Trophoblast cell (in vitro differentiated cells and primary cell): ENCODE data around the gene C10orf62.

Experiments
- DNase-seq, 2 donors: peaks; one replicate each; pipeline ENCODE4 v3.0.0-alpha.2; 2016
- H2AFZ ChIP-seq: 2 replicates; pipeline ENCODE4 v1.6.1; 2013; ENCODE audit warnings: low read length, moderate library complexity, mild to moderate bottlenecking; ENCODE audit not compliant: insufficient read depth, poor library complexity
- H2AK5ac ChIP-seq: 2 replicates; pipeline ENCODE4 v1.6.1; 2013; ENCODE audit warnings: mild to moderate bottlenecking, low read length
- H2BK120ac ChIP-seq: 2 replicates; pipeline ENCODE4 v1.6.1; 2013; ENCODE audit warnings: low read length, mild to moderate bottlenecking, moderate library complexity; ENCODE audit not compliant: insufficient read depth, poor library complexity
- H2BK12ac ChIP-seq: 2 replicates; pipeline ENCODE4 v1.6.1; 2013; ENCODE audit warnings: mild to moderate bottlenecking, low read length, moderate library complexity
- H2BK5ac ChIP-seq: 2 replicates; pipeline ENCODE4 v1.6.1; 2013; ENCODE audit warnings: low read length, low read depth, moderate library complexity, mild to moderate bottlenecking; ENCODE audit not compliant: poor library complexity
- H3K14ac ChIP-seq: 2 replicates; pipeline ENCODE4 v1.6.1; 2013; ENCODE audit warnings: mild to moderate bottlenecking, low read length
- H3K18ac ChIP-seq: 2 replicates; pipeline ENCODE4 v1.6.1; 2013; ENCODE audit warnings: mild to moderate bottlenecking, low read length
- H3K23ac ChIP-seq: 2 replicates; pipeline ENCODE4 v1.6.1; 2013; ENCODE audit warnings: low read length
- H3K27ac ChIP-seq: 2 replicates; pipeline ENCODE4 v1.5.1; 2013; ENCODE audit warnings: low read depth, mild to moderate bottlenecking, inconsistent platforms, low read length, moderate library complexity
- H3K27me3 ChIP-seq: 2 replicates; pipeline ENCODE4 v1.6.1; 2013; ENCODE audit warnings: inconsistent platforms, mild to moderate bottlenecking, low read length, moderate library complexity; ENCODE audit not compliant: insufficient read depth
- H3K36me3 ChIP-seq, 2 experiments: 1 replicate in 1 of 2; 2 replicates in 1 of 2; pipeline ENCODE4 v1.6.1; 2013; ENCODE audit warnings: low read length in 2 of 2, mild to moderate bottlenecking in 2 of 2, moderate library complexity in 1 of 2; ENCODE audit not compliant: insufficient read depth in 2 of 2, control insufficient read depth in 1 of 2
- H3K4ac ChIP-seq: 2 replicates; pipeline ENCODE4 v1.6.1; 2013; ENCODE audit warnings: low read depth, mild to moderate bottlenecking, low read length, moderate library complexity
- H3K4me1 ChIP-seq, 2 experiments: 1 replicate in 1 of 2; 2 replicates in 1 of 2; pipeline ENCODE4 v1.6.1; 2013; ENCODE audit warnings: low read length in 2 of 2, mild to moderate bottlenecking in 2 of 2, moderate library complexity in 1 of 2; ENCODE audit not compliant: insufficient read depth in 2 of 2, control insufficient read depth in 1 of 2
- H3K4me2 ChIP-seq: 2 replicates; pipeline ENCODE4 v1.6.1; 2013; ENCODE audit warnings: inconsistent platforms, mild to moderate bottlenecking, low read length, moderate library complexity
- H3K4me3 ChIP-seq: 2 replicates; pipeline ENCODE4 v1.5.1; 2013; ENCODE audit warnings: mild to moderate bottlenecking, low read depth, low read length, inconsistent platforms
- H3K79me1 ChIP-seq: one replicate; pipeline ENCODE4 v1.6.1; 2013; ENCODE audit warnings: low read length
- H3K79me2 ChIP-seq: 2 replicates; pipeline ENCODE4 v1.6.1; 2013; ENCODE audit warnings: low read length, mild to moderate bottlenecking; ENCODE audit not compliant: control insufficient read depth, insufficient read depth, poor library complexity
- H3K9ac ChIP-seq: 2 replicates; pipeline ENCODE4 v1.6.1; 2013; ENCODE audit warnings: mild to moderate bottlenecking, low read length
- H3K9me3 ChIP-seq: 2 replicates; pipeline ENCODE4 v1.6.1; 2013; ENCODE audit warnings: low read depth, mild to moderate bottlenecking, control low read depth, inconsistent platforms, low read length; ENCODE audit not compliant: insufficient read depth
- H4K12ac ChIP-seq: 2 replicates; pipeline ENCODE4 v1.6.1; 2013; ENCODE audit warnings: low read depth, mild to moderate bottlenecking, low read length, moderate library complexity
- H4K8ac ChIP-seq: 2 replicates; pipeline ENCODE4 v1.6.1; 2013; ENCODE audit warnings: low read depth, mild to moderate bottlenecking, low read length, moderate library complexity
- H4K91ac ChIP-seq: one replicate; pipeline ENCODE4 v1.6.1; 2013; ENCODE audit warnings: low read depth, mild to moderate bottlenecking, low read length, moderate library complexity
- WGBS: extraction: QIAGEN DNeasy Blood & Tissue Kit; methylation state at CpG from one replicate; pipeline ENCODE4 v1.1.7; 2013; ENCODE audit warnings: missing lambda C conversion rate; ENCODE audit not compliant: insufficient read length, insufficient coverage; ENCODE audit errors: extremely low coverage; 5-methylcytosine and 5-hydroxymethylcytosine counted together

Gene C10orf62

DNA sequence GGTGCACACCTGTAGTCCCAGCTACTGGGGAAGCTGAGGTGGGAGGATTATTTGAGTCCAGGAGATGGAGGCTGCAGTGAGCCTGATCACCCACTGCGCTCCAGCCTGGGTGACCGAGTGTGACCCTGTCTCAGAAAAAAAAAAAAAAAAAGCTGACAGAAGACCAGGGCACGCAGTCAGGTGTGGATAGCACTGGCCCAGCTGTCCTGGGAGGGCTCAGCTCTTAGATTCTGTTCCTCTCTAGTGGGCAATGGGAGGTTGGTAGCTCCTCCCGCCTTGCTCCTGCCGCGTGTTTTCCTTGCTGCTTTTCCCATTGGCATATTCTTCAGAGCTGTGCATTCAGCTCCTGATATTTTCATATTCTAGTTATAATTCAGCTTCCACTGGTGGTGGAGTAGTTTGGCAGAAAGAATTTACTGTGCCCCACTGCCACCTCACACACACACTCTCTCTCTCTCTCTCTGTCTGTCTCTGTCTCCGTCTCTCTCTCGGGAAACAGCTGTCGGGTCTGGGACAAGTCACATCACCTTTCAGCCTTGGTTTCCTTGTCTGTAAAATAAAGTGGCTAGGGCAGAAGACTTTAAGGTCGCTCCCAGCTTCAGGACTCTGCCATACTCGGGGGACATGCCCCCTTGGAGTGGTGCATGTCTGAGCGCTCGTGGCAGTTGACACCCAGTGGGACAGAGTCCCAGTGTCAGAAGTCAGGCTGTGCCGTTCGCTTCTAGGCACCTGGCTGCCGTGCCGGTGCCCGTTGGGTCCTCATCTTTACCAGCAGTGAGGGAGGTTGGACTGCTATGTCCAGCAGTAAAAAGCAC, 42.9 kb upstream of the C10orf62 start:
- WGBS = no CpG with 5 or more reads among the region's 18 CpGs

DNA sequence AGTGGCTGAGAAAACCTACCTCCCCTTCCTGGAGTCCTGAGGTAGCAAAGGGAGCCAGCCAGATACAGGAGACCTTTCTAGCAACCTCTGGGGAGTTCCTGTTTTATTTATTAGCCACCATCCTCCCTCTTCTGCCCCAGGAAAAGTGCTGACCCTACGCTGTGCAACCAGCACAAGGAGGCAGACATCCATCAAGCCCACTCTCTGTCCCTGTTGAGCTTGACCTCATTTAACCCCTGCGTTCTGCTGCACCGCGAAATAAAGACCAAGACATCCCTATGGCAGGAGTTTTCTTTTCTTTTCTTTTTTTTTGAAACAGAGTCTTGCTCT, 42.3 kb upstream of the C10orf62 start:
- no peak overlapping the region for H2BK120ac ChIP-seq
- no peaks in the 10 kb centered on the region for H3K9me3 ChIP-seq
- H3K23ac ChIP-seq = no peak overlapping the region
- peak overlapping the region; percentile 65 for H4K91ac ChIP-seq
- H3K27me3 ChIP-seq = no peaks in the 10 kb centered on the region
- peak overlapping the region; percentile 21 for H3K4ac ChIP-seq
- no peak overlapping the region for H4K12ac ChIP-seq
- no peak overlapping the region for H3K4me3 ChIP-seq
- H4K8ac ChIP-seq = no peak overlapping the region
- no peak overlapping the region for H3K4me2 ChIP-seq
- H3K9ac ChIP-seq = no peak overlapping the region
- H2AFZ ChIP-seq = no peak overlapping the region
- H3K79me1 ChIP-seq = peaks cover 31% of the 10 kb centered on the region
- peak overlapping the region; percentile 61 for H2AK5ac ChIP-seq
- peak overlapping the region; percentile 55 for H3K18ac ChIP-seq
- no CpG with 5 or more reads among the region's 4 CpGs for WGBS
- no peak overlapping the region for H3K27ac ChIP-seq
- H3K14ac ChIP-seq = peak overlapping the region; percentile 38
- H3K79me2 ChIP-seq = peaks cover 2% of the 10 kb centered on the region
- H2BK5ac ChIP-seq = no peak overlapping the region
- H3K4me1 ChIP-seq = peaks cover 47 to 48% of the 10 kb centered on the region in 2 experiments
- no peak for DNase-seq
- H2BK12ac ChIP-seq = peak overlapping the region; percentile 71
- no peaks in the 10 kb centered on the region for H3K36me3 ChIP-seq

More for the DNA sequence above, 42.9 kb upstream of the C10orf62 start:
- no peak overlapping the region for H2AFZ ChIP-seq
- no peak overlapping the region for H2BK5ac ChIP-seq
- H3K79me1 ChIP-seq = peaks cover 35% of the 10 kb centered on the region
- H2AK5ac ChIP-seq = peak overlapping the region; percentile 61
- no peak overlapping the region for H4K8ac ChIP-seq
- H3K14ac ChIP-seq = peak overlapping the region; percentile 38
- H3K4me2 ChIP-seq = no peak overlapping the region
- no peak overlapping the region for H3K9ac ChIP-seq
- H4K91ac ChIP-seq = peak overlapping the region; percentile 65
- H2BK12ac ChIP-seq = peak overlapping the region; percentile 71
- H2BK120ac ChIP-seq = no peak overlapping the region
- H3K36me3 ChIP-seq = no peaks in the 10 kb centered on the region
- no peak for DNase-seq
- H3K18ac ChIP-seq = peak overlapping the region; percentile 55
- no peaks in the 10 kb centered on the region for H3K9me3 ChIP-seq
- no peak overlapping the region for H3K23ac ChIP-seq
- peaks cover 2% of the 10 kb centered on the region for H3K79me2 ChIP-seq
- H3K4me1 ChIP-seq = peaks cover 51 to 52% of the 10 kb centered on the region in 2 experiments
- no peak overlapping the region for H3K27ac ChIP-seq
- no peak overlapping the region for H4K12ac ChIP-seq
- peak overlapping the region; percentile 21 for H3K4ac ChIP-seq
- H3K4me3 ChIP-seq = no peak overlapping the region
- H3K27me3 ChIP-seq = no peaks in the 10 kb centered on the region

- Histone ChIP-seq H3K9me3 (no peaks in the 10 kb centered on the region), H3K4me3 (no peak overlapping the region), H3K79me1 (peaks cover 24% of the 10 kb centered on the region), H3K4ac (no peak overlapping the region), H3K14ac (no peak overlapping the region), H2BK5ac (no peak overlapping the region), H4K8ac (no peak overlapping the region), H2AFZ (no peak overlapping the region), H4K12ac (no peak overlapping the region), H3K18ac (no peak overlapping the region), H3K27ac (no peak overlapping the region), H3K4me2 (no peak overlapping the region), H2AK5ac (no peak overlapping the region), H3K27me3 (no peaks in the 10 kb centered on the region), H4K91ac (peak overlapping the region; percentile 39), H3K4me1 (peaks cover 40% of the 10 kb centered on the region in 2 experiments), H3K9ac (no peak overlapping the region), H2BK12ac (no peak overlapping the region), H3K36me3 (no peaks in the 10 kb centered on the region), H3K23ac (peak overlapping the region; percentile 29), H2BK120ac (no peak overlapping the region), H3K79me2 (peaks cover 2% of the 10 kb centered on the region)
- no peak for DNase-seq
- no CpG with 5 or more reads among the region's 4 CpGs for WGBS
Measured at GRCh38 chr10:97547962-97548361, 41.6 kb upstream of the C10orf62 start.

DNA sequence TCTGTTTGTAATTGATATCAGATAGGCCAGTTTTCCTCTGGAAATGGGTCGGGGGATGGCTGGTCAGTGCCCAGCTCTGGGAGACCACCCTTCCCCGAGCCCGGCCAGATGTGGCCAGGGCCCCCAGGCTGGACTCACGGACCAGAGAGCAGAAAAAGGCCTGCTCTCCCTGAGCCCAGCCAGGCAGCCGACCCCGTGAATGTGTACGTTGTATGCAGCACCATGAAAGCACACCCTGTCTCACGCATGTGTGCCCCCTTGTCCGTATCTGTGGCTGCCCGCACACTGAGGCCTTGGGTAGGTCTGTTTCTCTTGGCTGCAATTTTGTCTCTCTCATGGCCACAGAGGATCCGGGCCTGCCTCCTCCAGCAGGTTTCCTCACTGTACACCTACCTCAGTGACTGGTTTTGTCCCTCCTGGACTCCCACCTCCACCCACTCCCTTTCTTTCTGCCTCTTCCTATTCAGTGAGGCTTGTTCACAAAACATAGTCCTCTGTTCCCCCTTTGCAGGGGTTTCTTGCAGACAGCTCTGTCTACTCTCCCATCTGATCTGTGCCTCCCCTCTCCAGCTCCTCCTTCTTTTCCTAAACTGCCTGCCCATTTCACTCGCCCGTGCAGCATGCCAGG, 40.6 kb upstream of the C10orf62 start:
- Histone ChIP-seq H3K27me3 (no peaks in the 10 kb centered on the region), H3K79me2 (peaks cover 2% of the 10 kb centered on the region), H3K79me1 (peaks cover 24% of the 10 kb centered on the region), H2BK5ac (no peak overlapping the region), H2AFZ (no peak overlapping the region), H2BK120ac (peak overlapping the region; percentile 2), H3K4me1 (peaks cover 31 to 37% of the 10 kb centered on the region in 2 experiments), H4K12ac (no peak overlapping the region), H3K23ac (no peak overlapping the region), H2AK5ac (peak overlapping the region; percentile 28), H2BK12ac (peak overlapping the region; percentile 67), H3K9ac (no peak overlapping the region), H3K36me3 (no peaks in the 10 kb centered on the region), H3K18ac (no peak overlapping the region), H3K4me3 (peak overlapping the region; percentile 26), H3K27ac (peak overlapping the region; percentile 83), H3K9me3 (no peaks in the 10 kb centered on the region), H4K8ac (peak overlapping the region; percentile 41), H4K91ac (peak overlapping the region; percentile 96), H3K4ac (peak overlapping the region; percentile 42), H3K4me2 (no peak overlapping the region), H3K14ac (peak overlapping the region; percentile 47)
- no CpG with 5 or more reads among the region's 13 CpGs for WGBS
- DNase-seq = no peak
